Stimulated activated CD4-positive, alpha-beta T cell treated with anti-CD3 and anti-CD28 coated beads, TNF-alpha, amount 100 ng/mL, for 24 hours (primary cell): Measurements from ENCODE around the gene RNF17.
"Not testable (repeated sequence)": the region's sequence is repeated elsewhere in the genome, so short reads cannot be mapped to it uniquely, and the experiment has no call there.

Experiments
- DNase-seq, 3 experiments: peaks; one replicate each; pipeline ENCODE4 v3.0.0-alpha.2; 2020; ENCODE audit warnings: low read depth in 3 of 3

The RNF17 gene

GRCh38 chr13:24745516-24745860 is 18.5 kb upstream of the RNF17 start:
- DNase-seq: no peak

DNA sequence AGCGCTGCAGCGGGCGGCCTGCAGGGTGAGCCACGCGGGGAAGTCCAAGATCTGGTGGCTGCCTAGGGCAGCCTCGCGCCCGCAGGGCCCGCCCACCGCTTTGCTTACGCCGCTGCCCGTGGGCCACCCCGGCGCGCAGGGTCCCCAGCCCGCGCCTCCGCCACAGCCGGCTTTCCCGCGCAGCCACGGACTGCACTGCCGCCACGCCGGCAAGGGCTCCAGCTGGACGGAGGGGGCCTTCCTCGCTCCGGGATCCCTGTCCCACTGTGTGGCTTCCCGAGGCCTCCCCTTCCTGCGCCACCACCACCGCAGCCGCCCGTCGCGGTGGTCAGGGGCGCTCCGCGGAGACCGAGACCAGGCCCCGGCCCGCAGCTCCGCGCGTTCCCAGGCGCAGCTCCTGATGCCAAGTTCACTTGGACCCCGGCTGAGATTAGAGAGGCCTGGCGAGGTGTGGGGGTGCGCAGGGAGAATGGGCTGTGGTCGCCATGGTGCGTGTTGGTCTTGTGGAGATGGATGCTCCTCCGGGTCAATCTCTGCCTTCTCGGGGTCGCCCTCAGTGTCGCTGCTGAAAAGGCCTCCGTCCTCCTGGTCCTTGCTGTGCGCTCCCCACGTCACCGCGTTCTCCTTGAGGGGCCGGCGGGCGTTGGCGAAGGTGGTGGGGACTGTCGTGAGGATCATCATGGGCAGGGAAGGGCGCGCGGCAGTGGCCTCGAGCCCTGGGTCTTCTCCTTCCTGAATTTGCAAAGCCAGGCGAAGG is 17.9 kb upstream of the RNF17 start:
- no peak for DNase-seq

GRCh38 chr13:24746618-24747247 is 17.2 kb upstream of the RNF17 start:
- no peak for DNase-seq

GRCh38 chr13:24747248-24748060 is 16.5 kb upstream of the RNF17 start:
- peak in 1 of 3 experiments; percentile 32 for DNase-seq

- no peak for DNase-seq
Measured at GRCh38 chr13:24748061-24748400, 15.9 kb upstream of the RNF17 start.

DNA sequence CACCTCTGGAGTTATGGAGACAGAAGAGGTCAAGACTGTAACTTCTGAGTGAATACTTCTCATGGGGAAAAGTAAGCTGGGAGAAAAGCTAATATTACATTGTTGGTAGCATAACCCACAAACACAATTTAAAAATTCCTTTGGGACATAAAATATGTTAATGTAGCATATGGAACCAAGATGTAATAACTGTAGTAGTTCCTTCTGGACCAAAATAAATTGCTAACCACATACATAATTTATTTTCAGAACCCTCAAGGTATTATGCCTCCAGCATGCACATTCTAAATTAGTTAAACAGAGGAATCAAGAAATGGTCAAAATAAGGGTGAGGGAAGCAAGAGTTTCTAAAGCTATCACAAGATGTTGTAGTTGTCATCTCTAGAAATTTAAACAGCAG is 4.8 kb upstream of the RNF17 start:
- DNase-seq: no peak

DNA sequence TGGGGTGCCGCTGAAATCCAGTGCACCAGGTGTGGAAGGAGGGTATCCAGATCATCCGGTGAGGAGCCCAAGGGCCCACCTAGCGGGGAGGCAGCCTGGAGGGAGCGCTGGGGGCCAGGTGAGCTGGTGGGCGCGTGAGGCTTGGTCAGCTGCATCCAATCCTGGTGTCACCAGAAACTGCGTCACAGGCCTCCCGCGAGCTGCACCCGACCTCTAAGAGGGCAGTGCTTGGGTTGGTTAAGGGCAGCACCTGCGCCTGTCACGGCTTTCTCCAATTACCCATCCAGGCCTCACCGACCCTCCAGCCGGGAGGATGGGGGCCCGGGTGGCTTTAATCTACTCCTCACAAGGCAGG is 284 bp downstream of the RNF17 start:
- DNase-seq: no peak

DNA sequence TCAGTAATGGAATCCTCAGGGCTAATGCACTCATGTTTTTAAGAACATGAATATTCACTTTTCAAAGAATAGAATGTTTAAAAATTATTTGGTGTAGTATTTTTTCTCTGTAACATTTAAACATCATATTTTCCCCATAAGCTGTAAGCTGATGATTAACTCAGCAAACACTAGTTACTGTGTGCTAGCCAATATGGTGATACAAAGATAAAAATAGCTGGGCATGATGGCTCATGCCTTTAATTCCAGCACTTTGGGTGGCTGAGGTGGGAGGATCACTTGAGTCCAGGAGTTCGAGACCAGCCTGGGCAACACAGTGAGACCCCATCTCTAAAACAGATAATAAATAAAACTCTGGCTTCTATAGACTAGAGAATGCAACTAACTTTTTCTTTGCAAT is 13.2 kb downstream of the RNF17 start:
- DNase-seq: no peak

- DNase-seq: no peak
Measured at GRCh38 chr13:24784319-24784718, 20.4 kb downstream of the RNF17 start.

DNA sequence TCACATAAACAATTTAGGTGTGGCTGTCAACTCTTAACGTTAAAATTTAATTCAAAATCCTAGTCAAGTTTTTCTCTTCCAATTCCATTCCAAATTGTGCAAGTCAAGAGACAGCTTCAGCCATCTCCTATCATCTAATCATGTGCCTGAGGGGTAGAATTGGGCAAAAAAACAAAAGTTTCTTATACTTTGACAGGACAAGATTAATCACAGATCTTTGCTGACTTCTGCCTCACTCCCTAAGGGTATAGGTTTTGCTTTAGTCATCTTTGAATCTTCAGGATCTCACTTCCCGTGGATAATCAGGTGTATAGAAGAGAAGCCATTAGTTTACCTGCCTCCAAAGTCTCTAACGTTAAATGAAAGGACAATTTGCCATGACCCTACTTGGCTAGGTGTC is 24.6 kb downstream of the RNF17 start:
- no peak for DNase-seq

GRCh38 chr13:24802074-24802473 is 38.1 kb downstream of the RNF17 start:
- DNase-seq: no peak

GRCh38 chr13:24821207-24821606 is 57.2 kb downstream of the RNF17 start:
- DNase-seq: no peak

DNA sequence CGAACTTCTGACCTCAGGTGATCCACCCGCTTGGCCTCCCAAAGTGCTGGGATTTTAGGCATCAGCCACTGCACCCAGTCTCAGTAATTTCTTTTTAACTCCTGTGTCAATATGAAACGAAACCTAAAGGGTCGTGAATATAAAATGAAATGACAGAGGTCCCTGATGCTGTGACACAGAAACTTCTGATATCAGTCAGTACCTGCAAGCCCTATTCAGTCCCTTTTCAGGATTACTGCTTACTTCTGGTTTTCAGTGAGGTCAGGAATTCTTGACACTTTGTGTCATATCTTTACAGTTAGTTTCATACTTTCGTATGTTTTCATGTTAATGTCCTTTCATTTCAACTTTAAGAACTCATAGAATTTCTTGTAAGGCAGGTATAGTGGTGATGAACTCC is 58.7 kb downstream of the RNF17 start:
- DNase-seq: no peak

DNA sequence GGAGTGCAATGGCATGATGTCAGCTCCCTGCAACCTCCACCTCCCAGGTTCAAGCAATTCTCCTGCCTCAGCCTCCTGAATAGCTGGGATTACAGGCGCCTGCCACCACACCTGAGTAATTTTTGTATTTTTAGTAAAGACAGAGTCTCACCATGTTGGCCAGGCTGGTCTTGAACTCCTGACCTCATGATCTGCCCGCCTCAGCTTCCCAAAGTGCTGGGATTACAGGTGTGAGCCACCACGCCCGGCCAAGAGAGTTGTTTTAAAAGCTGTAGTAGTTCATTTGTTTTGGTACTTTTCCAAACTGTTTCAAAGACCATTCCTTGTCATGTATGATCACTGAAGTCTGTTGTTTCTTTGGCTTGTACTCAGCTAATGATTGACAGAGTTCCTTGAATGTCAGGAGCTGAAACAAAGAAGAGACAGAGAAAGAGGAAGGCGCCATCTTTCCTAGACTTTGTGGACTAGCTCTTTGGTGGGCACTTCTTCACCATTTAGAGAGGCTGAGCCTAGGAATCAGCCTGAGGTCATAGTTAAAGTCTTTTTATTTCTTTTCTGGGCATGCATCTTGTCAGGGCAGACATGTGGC is 59.2 kb downstream of the RNF17 start:
- DNase-seq: not testable (repeated sequence)

- no peak for DNase-seq
Measured at GRCh38 chr13:24827799-24828198, 63.8 kb downstream of the RNF17 start.

GRCh38 chr13:24834902-24835510 is 71.0 kb downstream of the RNF17 start:
- no peak for DNase-seq

DNA sequence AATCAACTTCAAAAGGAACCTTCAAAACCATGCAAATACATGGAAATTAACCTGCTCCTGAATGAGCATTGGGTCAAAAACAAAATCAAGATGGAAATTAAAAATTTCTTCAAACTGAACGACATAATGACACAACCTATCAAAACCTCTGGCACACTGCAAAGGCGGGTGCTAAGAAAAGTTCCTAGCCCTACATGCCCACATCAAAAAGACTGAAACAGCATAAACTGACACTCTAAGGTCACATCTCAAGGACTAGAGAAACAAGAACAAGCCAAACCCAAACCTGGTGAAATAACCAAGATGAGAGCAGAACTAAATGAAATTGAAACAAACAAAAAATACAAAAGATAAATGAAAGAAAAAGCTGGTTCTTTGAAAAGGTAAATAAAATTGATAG is 73.6 kb downstream of the RNF17 start:
- not testable (repeated sequence) for DNase-seq

DNA sequence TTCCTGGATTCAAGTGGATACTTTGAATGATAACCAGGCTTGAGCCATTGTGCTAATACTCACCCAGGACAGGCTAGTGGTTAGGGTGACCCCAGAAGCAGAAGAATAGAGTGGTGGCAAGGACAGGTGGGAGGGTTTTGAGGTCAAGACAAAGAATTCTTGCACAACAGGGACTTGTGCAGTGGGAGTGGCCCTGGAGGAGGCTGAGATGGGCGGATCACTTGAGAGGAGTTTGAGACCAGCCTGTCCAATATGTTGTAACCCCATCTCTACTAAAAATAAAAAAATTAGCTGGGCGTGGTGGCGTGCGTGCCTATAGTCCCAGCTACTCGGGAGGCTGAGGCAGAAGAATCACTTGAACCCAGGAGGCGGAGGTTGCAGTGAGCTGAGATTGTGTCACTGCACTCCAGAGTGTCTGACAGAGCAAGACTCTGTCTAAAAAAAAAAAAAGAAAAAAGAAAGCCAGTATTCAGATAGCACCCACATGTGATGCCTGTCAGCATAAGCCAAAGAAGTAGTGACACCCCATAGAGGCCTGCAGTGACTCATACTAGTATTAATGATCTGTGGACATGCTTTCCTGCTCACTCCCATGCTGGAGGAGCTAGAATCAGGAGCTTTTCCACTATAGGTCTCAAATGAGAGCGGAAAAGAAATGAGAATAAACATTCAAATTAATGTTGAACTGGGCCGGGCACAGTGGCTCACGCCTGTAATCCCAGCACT is 78.7 kb downstream of the RNF17 start:
- DNase-seq: no peak

- DNase-seq: no peak
Measured at GRCh38 chr13:24851546-24851945, 87.6 kb downstream of the RNF17 start.

DNA sequence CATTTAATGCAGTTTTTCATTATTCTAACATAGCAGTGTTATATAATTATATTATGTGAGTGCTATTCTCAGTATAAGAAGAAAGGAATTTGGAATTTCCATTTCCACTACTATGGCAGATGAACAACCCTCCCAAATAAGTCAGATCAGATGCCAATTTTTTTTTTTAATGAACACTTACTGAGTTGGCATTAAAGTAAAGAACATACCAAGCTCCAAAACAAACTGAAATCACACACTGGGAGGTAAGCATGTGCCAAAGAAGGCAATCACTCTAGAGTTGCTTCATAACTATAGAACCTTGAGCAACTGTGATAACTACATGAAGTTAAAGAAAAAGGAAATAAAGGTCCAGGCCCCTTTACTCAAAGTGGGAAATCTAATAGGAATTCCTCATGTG is 90.3 kb downstream of the RNF17 start:
- DNase-seq: no peak

DNA sequence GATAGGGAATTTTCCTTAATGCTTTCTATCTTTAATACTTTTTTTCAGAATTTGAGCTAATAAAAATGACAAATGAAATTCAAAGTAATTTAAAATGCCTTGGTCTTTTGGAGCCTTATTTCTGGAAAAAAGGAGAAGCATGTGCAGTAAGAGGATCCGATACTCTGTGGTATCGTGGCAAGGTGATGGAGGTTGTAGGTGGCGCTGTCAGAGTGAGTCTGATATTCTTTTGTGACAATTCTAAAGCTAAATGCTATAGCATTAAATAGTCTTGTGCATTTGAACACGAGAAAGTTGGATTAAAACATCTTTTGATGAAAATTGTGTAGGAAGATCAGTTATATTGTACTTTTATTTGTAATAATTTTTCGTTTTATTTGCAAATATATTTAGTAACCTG is 95.0 kb downstream of the RNF17 start:
- no peak for DNase-seq

DNA sequence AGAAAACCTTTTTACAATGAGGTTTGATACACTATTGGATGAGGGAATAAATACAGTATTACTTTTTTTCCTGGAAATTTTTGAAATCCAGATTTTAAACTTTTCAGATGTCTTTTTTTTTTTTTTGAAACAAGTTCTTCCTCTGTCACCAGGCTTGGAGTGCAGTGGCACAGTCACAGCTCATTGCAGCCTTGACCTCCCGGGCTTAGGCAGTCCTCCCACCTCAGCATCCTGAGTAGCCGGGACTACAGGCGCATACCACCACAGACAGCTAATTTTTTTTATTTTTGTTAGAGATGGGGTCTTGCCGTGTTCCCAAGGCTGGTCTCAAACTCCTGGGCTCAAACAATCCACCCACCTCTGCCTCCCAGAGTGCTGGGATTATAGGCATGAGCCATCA is 96.8 kb downstream of the RNF17 start:
- DNase-seq: no peak
